ENCODE results near the gene ZNF333.

The ZNF333 gene

DNA sequence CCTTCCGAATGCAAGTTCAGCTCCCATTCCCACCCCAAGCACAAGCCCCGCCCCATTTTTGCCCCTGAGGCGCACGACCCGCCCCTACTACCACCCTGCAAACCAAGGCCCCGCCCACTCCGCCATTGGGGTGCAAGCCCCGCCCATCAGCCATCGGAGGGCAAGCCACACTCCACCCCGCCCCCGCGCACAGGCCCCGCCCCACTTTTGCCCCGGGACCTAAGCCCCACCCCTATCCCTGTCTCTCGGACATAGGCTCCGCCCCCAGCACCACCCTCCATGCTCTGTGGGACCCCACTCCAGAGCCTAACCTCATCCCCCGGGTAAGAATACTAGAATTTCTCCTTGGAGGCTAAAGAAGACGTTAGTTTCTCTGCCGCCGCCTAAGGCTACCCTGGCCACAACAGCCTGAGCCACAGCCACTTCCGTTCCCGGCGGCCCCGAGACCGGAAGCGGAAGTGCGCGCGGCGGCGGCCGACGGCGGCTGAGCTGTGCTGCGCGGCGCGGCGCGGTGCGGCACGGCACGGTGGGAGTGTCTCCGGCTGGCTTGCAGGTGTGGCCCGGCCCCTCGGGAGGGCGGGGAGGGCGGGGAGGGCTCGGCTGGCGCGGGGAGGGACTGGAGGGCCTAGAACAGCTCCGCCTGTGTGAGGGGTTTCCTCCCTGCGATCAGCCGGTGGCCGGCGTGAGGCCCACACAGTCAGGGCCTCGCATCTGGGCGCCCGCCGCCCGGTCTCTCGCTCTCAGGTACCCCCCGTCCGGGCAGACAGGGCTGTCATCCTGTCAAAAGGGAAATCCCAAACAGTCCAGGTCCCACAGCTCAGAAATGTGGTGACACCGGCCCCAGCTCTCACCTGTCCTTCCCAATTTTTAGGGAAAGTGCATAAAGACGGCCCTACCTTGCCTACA lies at the start of gene ZNF333:
TSS of gene ZNF333 (plus strand) at position 451 of the 906 bp plus-strand sequence. CDS start 3,444 bp downstream, outside the sequence.
- peak; percentile 97 for DNase-seq (ENCODE audit: low read depth)
- TF ChIP-seq, protein P1, sequence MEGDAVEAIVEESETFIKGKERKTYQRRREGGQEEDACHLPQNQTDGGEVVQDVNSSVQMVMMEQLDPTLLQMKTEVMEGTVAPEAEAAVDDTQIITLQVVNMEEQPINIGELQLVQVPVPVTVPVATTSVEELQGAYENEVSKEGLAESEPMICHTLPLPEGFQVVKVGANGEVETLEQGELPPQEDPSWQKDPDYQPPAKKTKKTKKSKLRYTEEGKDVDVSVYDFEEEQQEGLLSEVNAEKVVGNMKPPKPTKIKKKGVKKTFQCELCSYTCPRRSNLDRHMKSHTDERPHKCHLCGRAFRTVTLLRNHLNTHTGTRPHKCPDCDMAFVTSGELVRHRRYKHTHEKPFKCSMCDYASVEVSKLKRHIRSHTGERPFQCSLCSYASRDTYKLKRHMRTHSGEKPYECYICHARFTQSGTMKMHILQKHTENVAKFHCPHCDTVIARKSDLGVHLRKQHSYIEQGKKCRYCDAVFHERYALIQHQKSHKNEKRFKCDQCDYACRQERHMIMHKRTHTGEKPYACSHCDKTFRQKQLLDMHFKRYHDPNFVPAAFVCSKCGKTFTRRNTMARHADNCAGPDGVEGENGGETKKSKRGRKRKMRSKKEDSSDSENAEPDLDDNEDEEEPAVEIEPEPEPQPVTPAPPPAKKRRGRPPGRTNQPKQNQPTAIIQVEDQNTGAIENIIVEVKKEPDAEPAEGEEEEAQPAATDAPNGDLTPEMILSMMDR (IDR thresholded peaks at IDR 0.05; ENCODE audit: insufficient read depth, low read depth, low read length, missing control alignments) = no peak
- peak within 1 kb of the TSS; percentile 87 for H3K4me3 ChIP-seq (ENCODE audit: low read depth, low read length)

DNA sequence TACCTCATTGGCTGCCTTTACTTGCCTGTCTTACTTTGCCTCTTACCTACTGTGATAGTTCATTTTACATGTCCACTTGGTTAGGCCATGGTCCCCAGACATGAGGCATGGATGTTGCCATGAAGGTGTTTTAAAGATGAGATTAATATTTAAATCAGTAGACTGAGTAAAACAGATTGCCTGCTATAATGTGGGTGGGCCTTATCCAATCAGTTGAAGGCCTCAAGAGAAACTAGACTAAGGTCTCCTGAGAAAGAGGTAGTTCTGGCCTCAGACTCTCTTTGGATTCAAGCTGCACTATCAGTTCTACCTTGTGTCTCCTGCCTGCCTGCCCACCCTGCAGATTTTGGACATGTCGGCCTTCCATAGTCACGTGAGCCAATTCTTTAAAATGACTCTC lies 41.3 kb upstream of the ZNF333 start:
- TF ChIP-seq, protein P1 (IDR thresholded peaks at IDR 0.05; ENCODE audit: insufficient read depth, low read depth, low read length, missing control alignments) = no peak
- H3K4me3 ChIP-seq (ENCODE audit: low read depth, low read length) = no peak overlapping the region
- no peak for DNase-seq (ENCODE audit: low read depth)

DNA sequence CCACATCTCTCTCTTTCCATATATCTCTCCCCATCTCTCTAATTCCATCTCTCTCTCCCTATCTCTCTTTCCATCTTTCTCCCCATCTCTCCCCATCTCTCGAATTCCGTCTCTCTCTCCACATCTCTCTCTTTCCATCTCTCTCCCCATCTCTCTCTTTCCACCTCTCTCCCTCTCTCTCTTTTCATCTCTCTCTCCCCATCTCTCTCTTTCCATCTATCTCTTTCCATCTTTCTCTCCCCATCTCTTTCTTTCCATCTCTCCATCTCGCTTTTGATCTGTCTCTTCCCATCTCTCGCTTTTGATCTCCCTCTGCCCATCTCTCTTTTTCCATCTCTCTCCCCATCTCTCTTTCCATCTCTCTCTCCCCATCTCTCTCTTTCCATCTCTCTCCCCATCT lies 40.8 kb upstream of the ZNF333 start:
- no peak overlapping the region for H3K4me3 ChIP-seq (ENCODE audit: low read depth, low read length)
- DNase-seq (ENCODE audit: low read depth) = no peak
- TF ChIP-seq, protein P1 (IDR thresholded peaks at IDR 0.05; ENCODE audit: insufficient read depth, low read depth, low read length, missing control alignments) = no peak

DNA sequence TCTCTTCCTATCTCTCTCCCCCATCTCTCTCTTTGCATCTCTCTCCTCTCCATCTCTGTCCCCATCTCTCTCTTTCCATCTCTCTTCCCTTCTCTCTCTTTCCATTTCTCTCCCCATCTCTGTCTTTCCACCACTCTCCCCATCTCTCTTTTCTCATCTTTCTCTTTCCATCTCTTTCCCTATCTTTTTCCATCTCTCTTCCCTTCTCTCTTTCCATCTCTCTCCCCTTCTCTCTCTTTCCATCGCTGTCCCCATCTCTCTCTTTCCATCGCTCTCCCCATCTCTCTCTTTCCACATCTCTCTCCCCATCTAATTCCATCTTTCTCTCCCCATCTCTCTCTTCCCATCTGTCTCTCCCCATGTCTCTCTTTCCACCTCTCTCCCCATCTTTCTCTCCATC lies 39.7 kb upstream of the ZNF333 start:
- DNase-seq (ENCODE audit: low read depth) = no peak
- H3K4me3 ChIP-seq (ENCODE audit: low read depth, low read length) = no peak overlapping the region
- TF ChIP-seq, protein P1 (IDR thresholded peaks at IDR 0.05; ENCODE audit: insufficient read depth, low read depth, low read length, missing control alignments) = no peak

DNA sequence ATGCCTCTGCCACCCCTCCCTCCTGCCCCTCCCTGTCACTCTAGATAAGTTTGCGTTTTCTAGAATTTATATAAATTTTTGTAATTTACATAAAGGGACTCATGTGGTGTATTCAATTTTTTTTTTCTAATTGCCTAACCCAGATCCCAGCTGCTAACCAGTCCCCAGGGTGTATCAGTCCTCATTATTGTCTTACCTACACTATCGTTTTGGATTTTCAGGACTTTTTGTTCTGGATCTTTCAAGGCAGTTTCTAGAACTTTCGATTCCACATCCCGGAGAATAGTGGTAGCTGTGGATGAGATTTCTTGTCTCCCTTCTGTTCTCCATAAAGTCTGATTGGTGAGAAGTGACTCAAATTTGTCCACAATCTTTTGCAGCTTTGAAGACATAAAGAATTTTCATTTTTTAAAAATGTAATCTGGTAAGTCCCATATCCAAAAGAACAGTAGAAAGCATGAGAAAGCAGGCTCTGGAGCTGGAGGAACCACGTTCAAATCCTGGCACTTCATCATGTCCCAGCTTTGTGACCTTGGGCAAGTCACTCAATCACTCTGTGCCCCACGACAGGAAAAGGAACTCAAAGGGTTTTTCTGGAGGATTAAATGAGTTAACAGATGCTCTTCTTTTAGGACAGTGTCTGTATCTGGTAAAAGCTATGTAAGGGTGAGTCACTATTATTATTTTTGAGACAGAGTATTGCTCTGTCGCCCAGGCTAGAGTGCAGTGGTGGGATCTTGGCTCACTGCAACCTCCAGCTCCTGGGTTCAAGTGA lies 34.9 kb upstream of the ZNF333 start:
- TF ChIP-seq, protein P1 (IDR thresholded peaks at IDR 0.05; ENCODE audit: insufficient read depth, low read depth, low read length, missing control alignments) = no peak
- no peak overlapping the region for H3K4me3 ChIP-seq (ENCODE audit: low read depth, low read length)
- DNase-seq (ENCODE audit: low read depth) = no peak

DNA sequence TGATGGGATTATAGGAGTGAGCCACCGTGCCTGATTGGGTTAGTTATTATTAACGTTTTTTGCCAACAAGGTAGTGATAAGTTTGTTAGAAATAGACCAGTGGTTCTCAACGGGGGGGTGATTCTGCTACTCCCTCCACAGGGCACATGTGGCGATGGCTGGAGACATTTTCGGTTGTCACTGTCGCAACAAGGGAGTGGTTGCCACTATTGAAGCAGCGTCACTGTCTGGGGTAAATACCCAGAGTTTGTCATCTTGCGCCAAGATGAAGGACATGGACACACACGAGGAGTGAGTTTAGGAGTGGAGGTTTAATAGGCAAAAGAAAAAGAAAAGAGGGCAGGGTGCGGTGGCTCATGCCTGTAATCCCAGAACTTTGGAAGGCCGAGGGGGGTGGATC lies 34.1 kb upstream of the ZNF333 start:
- TF ChIP-seq, protein P1 (IDR thresholded peaks at IDR 0.05; ENCODE audit: insufficient read depth, low read depth, low read length, missing control alignments) = no peak

More for the DNA sequence above, 34.1 kb upstream of the ZNF333 start:
- H3K4me3 ChIP-seq (ENCODE audit: low read depth, low read length) = no peak overlapping the region
- DNase-seq (ENCODE audit: low read depth) = no peak
